Measurements from ENCODE around the gene ZNF444. TPM values are rescaled to one million over a fixed set of nuclear protein-coding genes. Genes with fewer than 3 reads are reported as not detected.

ZNF444 gene
- total RNA-seq, 1 experiment from 2014 or later = 31.7 TPM

GRCh38 chr19:56158170-56158757, 17.2 kb downstream of the ZNF444 start:
- no peaks in the 10 kb centered on the region for H4K20me1 ChIP-seq (ENCODE audit: insufficient read depth)
- H3K79me2 ChIP-seq (ENCODE audit: insufficient read depth, low read length) = no peaks in the 10 kb centered on the region
- no peaks in the 10 kb centered on the region for H3K9me2 ChIP-seq (ENCODE audit: insufficient read depth)
- CTCF ChIA-PET = no interaction called here
- no peak overlapping the region for H3K27ac ChIP-seq (ENCODE audit: low read depth, low read length)
- no peak overlapping the region for H3K4me3 ChIP-seq (replicated peaks in 1 of 2; ENCODE audit: low read depth in 1 of 2, low read length in 2 of 2)
- no peak overlapping the region for H3K4me2 ChIP-seq (ENCODE audit: low read length)
- RAD21 ChIA-PET (ENCODE audit: low non-redundant PET in 1 of 2, low total read pairs in 2 of 2, uncharacterized antibody in 2 of 2, unreplicated experiment in 2 of 2) = no interaction called here
- H3K9me3 ChIP-seq (ENCODE audit: control insufficient read depth in 1 of 2, insufficient read depth in 1 of 2, low read depth in 1 of 2, low read length in 2 of 2) = no peaks in the 10 kb centered on the region
- TF ChIP-seq ZNF274 (IDR thresholded peaks at IDR 0.05; ENCODE audit: low read depth, low read length) (no peak), RAD21 (IDR thresholded peaks at IDR 0.05; ENCODE audit: low read depth) (no peak), REST (IDR thresholded peaks at IDR 0.05; ENCODE audit: low read depth) (no peak), SP1 (IDR thresholded peaks at IDR 0.05; ENCODE audit: low read depth) (no peak), JUND (IDR thresholded peaks at IDR 0.05) (no peak), MAX (IDR thresholded peaks at IDR 0.05) (no peak), YY1 (IDR thresholded peaks at IDR 0.05; ENCODE audit: extremely low read depth, insufficient replicate concordance, low read depth, low read length) (no peak), ZBTB33 (IDR thresholded peaks at IDR 0.05; ENCODE audit: extremely low read depth, insufficient replicate concordance, low read length) (no peak), CBX3 (IDR thresholded peaks at IDR 0.05; ENCODE audit: low read depth) (no peak), EZH2phosphoT487 (IDR thresholded peaks at IDR 0.05; ENCODE audit: borderline replicate concordance) (no peak), EGR1 (IDR thresholded peaks at IDR 0.05; ENCODE audit: low read depth) (no peak)
- H3K27me3 ChIP-seq (ENCODE audit: insufficient read depth, low read length) = no peaks in the 10 kb centered on the region
- H3K9ac ChIP-seq (ENCODE audit: low read length) = no peak overlapping the region
- no peak for ATAC-seq
- no peak overlapping the region for H2AFZ ChIP-seq (ENCODE audit: low read depth, low read length, poor library complexity, severe bottlenecking)
- no TSS peak for BruUV-seq (replicated peaks)
- 0 out of 4 replicates have a peak, but pooled peaks cover 0 to 2% of the 10 kb centered on the region in 2 experiments for H3K36me3 ChIP-seq (ENCODE audit: control insufficient read depth in 1 of 2, insufficient read depth in 2 of 2, low read length in 2 of 2)
- intact Hi-C loops (cut with micrococcal nuclease) = no loop called here
- DNase-seq (ENCODE audit: low read depth, low spot score) = no peak
- POLR2A ChIA-PET = no interaction called here
- no peaks in the 10 kb centered on the region for H3K4me1 ChIP-seq (ENCODE audit: control insufficient read depth in 1 of 2, insufficient read depth in 2 of 2, low read length in 2 of 2)
